ENCODE measurements around the gene GHITM.
"Not testable (repeated sequence)": the region's sequence is repeated elsewhere in the genome, so short reads cannot be mapped to it uniquely, and the experiment has no call there.

The GHITM gene

DNA sequence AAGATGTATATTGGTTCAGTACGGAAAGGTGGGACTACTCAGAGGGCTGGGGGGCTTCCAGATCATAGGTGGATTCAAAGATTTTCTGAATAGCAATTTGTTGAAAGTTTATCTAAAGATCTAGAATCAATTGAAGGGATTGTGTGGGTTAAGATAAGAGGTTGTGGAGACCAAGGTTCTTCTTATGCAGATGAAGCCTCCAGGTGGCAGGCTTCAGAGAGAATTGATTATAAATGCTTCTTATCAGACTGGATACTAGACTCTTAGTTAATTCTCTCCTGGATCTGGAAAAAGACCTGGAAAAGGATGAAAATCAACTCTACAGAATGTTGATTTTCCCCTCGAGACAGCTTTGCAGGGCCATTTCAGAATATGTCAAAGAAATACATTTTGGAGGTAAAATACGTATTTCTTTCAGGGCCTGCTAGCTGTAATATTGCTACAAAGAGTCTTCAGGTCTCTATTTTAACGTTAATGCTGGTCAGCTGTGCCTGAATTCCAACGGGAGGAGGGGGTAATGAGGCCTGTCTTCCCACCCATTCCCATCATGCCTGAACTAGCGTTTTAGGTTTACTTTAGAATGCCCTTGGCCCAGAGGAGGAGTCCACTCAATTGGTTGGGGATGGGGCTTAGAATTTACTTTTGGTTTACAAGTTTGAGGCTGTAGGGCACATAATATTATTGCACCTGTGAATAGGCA is 21.5 kb downstream of the GHITM start:
- TF ChIP-seq, protein P1, sequence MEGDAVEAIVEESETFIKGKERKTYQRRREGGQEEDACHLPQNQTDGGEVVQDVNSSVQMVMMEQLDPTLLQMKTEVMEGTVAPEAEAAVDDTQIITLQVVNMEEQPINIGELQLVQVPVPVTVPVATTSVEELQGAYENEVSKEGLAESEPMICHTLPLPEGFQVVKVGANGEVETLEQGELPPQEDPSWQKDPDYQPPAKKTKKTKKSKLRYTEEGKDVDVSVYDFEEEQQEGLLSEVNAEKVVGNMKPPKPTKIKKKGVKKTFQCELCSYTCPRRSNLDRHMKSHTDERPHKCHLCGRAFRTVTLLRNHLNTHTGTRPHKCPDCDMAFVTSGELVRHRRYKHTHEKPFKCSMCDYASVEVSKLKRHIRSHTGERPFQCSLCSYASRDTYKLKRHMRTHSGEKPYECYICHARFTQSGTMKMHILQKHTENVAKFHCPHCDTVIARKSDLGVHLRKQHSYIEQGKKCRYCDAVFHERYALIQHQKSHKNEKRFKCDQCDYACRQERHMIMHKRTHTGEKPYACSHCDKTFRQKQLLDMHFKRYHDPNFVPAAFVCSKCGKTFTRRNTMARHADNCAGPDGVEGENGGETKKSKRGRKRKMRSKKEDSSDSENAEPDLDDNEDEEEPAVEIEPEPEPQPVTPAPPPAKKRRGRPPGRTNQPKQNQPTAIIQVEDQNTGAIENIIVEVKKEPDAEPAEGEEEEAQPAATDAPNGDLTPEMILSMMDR (IDR thresholded peaks at IDR 0.05): no peak; the same call in 1 of the 2 replicates
- no peak overlapping the region for H3K27ac ChIP-seq

DNA sequence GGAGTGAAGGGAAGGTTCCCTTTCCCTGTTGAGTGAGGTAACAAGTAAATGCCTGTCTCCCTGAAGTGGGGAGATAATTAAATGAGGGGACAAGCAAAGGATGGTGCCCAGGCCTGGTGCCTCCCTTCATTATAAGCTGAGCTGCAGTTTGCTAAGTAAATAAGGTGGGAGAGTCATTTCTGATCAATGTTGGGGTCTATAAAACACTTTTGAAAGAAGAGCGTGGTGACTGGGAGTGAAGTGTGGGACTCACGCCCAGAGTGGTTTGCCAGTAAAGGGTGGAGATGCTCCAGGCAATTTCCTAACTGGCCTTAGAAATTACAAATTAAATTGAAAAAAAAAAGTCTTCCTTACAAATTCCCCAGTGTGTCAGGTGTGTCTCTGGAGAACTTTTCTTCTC is 24.7 kb downstream of the GHITM start:
- no peak for TF ChIP-seq ZFX (IDR thresholded peaks at IDR 0.05; ENCODE audit: borderline replicate concordance)
- TF ChIP-seq, protein P1 (IDR thresholded peaks at IDR 0.05): no peak
- H3K27ac ChIP-seq: no peak overlapping the region

DNA sequence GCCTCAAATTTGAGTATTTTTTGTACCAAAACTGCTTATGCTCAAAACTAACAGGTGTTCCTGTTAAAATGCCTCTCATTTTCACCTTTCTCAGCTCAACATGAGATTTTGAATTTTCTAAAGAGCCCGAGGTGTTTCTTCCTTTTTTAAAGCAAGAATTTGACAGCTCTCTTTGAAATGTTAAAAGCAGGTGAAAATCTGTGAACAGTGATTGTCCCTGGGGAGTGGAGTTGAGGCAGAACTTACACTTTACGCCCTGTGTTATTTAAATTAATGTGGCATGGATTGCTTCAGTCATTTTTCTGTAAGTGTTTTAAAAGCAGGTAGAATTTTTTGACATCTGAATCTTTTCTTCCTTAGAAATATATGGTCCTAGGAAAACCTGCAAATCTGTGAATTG is 25.1 kb downstream of the GHITM start:
- TF ChIP-seq, protein P1 (IDR thresholded peaks at IDR 0.05): no peak
- no peak overlapping the region for H3K27ac ChIP-seq

DNA sequence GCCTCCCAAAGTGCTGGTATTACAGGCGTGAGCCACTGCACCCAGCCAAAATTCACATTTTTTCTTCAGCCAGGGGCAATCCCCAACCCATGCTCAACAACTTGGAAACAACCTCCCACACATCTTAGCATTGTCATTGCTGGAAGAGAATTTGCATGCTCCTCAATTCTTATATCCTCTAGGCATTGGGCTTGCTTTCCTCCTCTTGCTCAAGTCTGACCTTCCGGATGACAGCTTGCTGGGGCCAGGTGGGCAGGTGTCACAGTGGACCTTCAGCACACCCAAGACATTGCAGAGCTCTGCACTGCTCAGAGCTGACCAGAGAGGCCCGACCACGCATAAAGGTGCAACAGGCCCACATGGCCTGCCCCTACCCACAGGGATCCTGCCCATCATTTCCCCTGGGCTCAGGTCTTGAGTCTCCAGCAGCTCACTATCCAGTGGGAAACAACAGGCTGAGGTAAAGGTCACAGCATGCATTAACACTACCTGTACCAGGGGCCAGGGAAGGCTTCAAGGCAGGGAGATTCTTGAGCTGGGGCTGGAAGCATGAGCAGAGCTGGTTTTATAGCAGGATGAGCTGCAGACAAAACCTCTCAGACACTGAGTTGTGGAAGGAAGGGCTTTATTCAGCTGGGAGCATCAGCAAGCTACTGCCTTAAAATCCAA is 27.4 kb downstream of the GHITM start:
- no peak for TF ChIP-seq ZFX (IDR thresholded peaks at IDR 0.05; ENCODE audit: borderline replicate concordance)
- TF ChIP-seq, protein P1 (IDR thresholded peaks at IDR 0.05): no peak
- no peak overlapping the region for H3K27ac ChIP-seq

DNA sequence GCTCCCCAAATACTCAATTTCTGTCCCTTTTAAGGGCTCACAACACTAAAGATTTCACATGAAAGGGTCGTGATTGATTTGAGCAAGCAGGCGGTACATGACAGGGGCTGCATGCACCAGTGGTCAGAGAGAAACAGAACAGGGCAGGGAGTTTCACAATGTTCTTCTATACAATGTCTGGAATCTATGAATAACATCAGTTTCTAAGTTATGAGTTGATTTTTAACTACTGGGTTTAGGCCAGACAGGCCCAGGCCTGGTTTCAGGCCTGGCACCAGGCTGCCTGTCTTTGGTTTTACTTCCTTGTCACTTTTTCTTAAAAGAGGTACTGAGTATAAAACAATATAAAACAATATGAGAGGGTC is 28.0 kb downstream of the GHITM start:
- not testable (repeated sequence) for H3K27ac ChIP-seq

DNA sequence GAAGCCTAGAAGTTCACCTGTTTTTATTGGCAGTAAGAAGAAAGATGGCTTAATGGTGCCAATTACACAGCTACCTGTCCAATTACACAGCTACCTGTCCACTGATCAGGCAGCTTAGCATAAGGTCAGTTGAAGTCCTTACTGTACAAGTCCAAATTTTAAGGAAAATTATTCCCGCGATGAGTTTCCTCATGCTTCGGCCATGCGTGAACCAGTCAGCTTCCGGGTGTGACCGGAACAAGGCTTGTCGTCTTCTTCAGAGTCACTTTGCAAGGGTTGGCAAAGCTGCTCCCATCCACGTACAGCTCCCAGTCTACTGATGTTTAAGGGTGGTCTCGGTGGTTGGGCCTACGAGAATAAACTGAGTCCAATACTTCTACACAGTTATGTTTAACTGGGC is 29.1 kb downstream of the GHITM start:
- not testable (repeated sequence) for H3K27ac ChIP-seq

DNA sequence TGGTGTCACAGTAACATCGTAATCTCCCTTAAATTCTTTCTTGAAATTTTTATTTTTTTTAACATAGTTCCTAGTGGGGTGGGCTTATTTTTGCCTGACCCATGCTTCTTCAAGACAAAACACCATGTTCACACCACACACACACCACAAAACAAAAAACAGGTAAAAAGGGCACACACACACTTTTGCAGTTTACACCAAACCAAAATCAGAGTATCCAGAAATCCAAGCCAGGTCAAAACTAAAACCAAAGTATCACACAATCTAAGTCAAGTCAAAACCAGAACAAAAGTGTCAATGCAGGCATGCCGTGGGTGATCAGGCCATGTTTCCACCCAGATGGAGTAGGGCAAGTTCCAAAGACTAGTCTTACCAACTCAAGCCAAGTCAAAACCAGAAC is 31.9 kb downstream of the GHITM start:
- H3K27ac ChIP-seq: not testable (repeated sequence)

DNA sequence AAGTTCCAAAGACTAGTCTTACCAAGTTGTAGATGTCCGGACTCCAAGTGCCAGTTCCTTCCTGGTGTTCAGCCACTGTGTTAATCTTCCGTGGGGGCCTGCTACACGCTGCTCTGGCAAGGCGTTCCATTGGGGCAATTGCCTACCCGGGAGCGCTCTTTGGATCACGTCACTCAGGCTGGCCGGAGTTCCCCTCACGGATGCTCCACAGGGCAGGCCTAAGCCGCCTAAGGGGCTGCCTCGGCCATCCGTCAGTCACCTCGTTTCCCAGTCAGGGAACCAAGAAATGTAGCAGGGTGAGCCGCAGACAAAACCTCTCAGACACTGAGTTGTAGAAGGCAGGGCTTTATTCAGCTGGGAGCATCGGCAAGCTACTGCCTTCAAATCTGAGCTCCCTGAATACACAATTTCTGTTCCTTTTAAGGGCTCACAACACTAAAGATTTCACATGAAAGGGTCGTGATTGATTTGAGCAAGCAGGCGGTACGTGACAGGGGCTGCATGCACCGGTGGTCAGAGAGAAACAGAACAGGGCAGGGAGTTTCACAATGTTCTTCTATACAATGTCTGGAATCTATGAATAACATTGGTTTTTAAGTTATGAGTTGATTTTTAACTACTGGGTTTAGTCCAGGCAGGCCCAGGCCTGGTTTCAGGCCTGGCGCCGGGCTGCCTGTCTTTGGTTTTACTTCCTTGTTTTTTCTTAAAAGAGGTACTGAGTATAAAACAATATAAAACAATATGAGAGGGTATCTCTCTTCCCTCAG is 32.6 kb downstream of the GHITM start:
- not testable (repeated sequence) for H3K27ac ChIP-seq

DNA sequence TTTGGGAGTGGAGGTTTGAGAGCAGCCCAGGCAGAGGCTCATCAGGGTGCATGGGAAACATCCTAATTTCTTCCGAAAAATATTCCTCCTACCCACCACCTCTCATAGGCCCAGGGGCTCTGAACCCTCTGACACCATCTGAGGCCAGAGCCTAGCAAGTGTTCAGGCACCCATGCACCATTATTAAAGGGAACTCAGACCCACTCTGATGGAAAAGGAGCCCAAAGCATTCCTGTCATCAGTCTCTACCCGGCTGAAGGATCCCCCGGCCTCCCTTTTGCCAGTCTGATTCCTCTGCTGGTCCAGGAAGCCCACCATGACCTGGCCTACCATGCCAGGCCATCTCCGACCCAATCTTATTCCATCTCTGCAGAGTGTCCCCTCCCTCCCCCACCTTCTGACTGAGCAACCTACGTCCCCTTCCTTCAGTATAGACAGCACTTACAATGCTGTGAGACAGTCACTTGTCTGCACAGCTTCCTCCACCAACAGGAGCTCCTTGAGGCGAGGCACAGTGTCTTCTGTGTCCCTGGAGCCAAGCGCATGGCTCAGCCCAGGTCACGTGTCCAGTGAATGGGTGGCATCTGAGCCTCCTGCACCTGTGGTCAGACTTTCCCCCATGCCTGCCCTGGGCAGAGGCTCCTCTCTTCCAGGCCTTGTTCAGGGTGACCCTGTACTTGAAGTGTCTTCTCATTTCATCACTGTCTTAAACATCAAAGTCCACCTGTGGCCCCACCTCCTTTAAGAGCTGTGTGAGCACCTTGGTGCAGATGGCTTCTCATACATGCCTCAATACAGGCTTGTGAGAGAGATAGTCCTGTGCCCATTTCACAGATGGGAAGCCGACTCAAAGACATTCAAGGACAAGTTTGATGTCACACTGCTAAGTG is 33.4 kb downstream of the GHITM start:
- no peak overlapping the region for H3K27ac ChIP-seq
- TF ChIP-seq, protein P1 (IDR thresholded peaks at IDR 0.05): no peak
- no peak for TF ChIP-seq ZFX (IDR thresholded peaks at IDR 0.05; ENCODE audit: borderline replicate concordance)

Data from 22Rv1 (cell line).